ENCODE results near the gene ALG11. TPM values are rescaled to one million over a fixed set of nuclear protein-coding genes. Genes with fewer than 3 reads are reported as not detected.
"Not testable (repeated sequence)": the region's sequence is repeated elsewhere in the genome, so short reads cannot be mapped to it uniquely, and the experiment has no call there.

ALG11 gene
- total RNA-seq, 2 donors from 2014 or later, result 22.5 to 26.5 TPM

GRCh38 chr13:52024481-52024880, 12.3 kb downstream of the ALG11 start, which contains the start of gene UTP14C:
Gene UTP14C, plus strand, starts transcription at chr13:52024691. Its CDS starts 4,114 bp downstream, at chr13:52028805.
- Mint-ChIP-seq H3K4me3 (no peak within 1 kb of the TSS), H3K27ac (no peak within 1 kb of the TSS), H3K27me3 (ENCODE audit: low read depth) (no peaks in the 10 kb centered on the region), H3K4me1 (ENCODE audit: low read depth) (peaks cover 16% of the 10 kb centered on the region), H3K9me3 (peaks cover 6 to 7% of the 10 kb centered on the region in 2 donors), H3K36me3 (ENCODE audit: insufficient read depth in 2 of 2) (peaks cover 27 to 52% of the 10 kb centered on the region in 2 donors)
- DNase-seq (no peak), ATAC-seq (replicated peaks in 1 of 2) (no peak)

- Mint-ChIP-seq H3K9me3 (peaks cover 6 to 11% of the 10 kb centered on the region in 2 donors), H3K27me3 (ENCODE audit: low read depth) (no peaks in the 10 kb centered on the region), H3K4me1 (ENCODE audit: low read depth) (peaks cover 12% of the 10 kb centered on the region), H3K36me3 (ENCODE audit: insufficient read depth in 2 of 2) (peaks cover 30 to 48% of the 10 kb centered on the region in 2 donors), H3K4me3 (no peak overlapping the region), H3K27ac (no peak overlapping the region)
- no peak for DNase-seq
- no peak for ATAC-seq (replicated peaks in 1 of 2)
These were observed 13.5 kb downstream of the ALG11 start for GRCh38 chr13:52025475-52026245.

DNA sequence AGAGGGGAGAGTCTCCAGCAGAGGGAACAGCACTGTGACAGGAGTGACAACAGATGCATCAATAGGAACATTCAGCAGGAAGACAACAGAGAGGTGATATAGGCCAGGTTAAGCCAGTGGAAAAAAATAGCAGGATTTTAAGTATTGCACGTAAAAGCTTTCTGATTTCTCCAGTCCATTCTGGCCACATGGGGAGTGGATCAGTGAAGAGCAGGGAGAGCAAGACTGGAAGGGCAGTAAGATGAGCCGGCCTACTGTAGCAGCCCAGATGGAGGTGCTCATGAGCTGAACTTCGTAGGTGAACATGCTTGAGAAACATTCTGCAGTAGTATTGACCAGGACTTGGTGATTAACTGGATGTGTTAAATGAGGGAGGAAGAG, 14.0 kb downstream of the ALG11 start:
- Mint-ChIP-seq H3K36me3 (ENCODE audit: insufficient read depth in 2 of 2) (peaks cover 30 to 44% of the 10 kb centered on the region in 2 donors), H3K4me3 (no peak overlapping the region), H3K27me3 (ENCODE audit: low read depth) (no peaks in the 10 kb centered on the region), H3K9me3 (peaks cover 6 to 11% of the 10 kb centered on the region in 2 donors), H3K27ac (no peak overlapping the region), H3K4me1 (ENCODE audit: low read depth) (peaks cover 12% of the 10 kb centered on the region)
- ATAC-seq (replicated peaks in 1 of 2), result no peak
- no peak for DNase-seq

- H3K36me3 Mint-ChIP-seq (ENCODE audit: insufficient read depth in 2 of 2), result peaks cover 30 to 41% of the 10 kb centered on the region in 2 donors
- H3K27ac Mint-ChIP-seq, result no peak overlapping the region
- ATAC-seq (replicated peaks in 1 of 2) (no peak), DNase-seq (no peak)
- peaks cover 6 to 11% of the 10 kb centered on the region in 2 donors for H3K9me3 Mint-ChIP-seq
- H3K4me3 Mint-ChIP-seq, result no peak overlapping the region
- H3K27me3 Mint-ChIP-seq (ENCODE audit: low read depth), result no peaks in the 10 kb centered on the region
- peaks cover 12% of the 10 kb centered on the region for H3K4me1 Mint-ChIP-seq (ENCODE audit: low read depth)
These were observed 15.6 kb downstream of the ALG11 start for GRCh38 chr13:52027832-52028231.

DNA sequence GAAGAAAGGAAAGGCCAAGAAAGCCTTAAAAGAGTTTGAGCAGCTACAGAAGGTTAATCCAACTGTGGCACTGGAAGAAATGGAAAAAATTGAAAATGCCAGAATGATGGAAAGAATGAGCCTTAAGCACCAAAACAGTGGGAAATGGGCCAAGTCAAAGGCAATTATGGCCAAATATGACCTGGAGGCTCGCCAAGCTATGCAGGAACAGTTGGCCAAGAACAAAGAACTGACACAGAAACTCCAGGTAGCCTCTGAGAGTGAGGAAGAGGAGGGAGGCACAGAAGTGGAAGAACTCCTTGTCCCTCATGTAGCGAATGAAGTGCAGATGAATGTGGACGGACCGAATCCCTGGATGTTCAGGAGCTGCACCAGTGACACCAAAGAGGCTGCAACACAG, 17.4 kb downstream of the ALG11 start:
- H3K27me3 Mint-ChIP-seq (ENCODE audit: low read depth), result no peaks in the 10 kb centered on the region
- peaks cover 6 to 11% of the 10 kb centered on the region in 2 donors for H3K9me3 Mint-ChIP-seq

GRCh38 chr13:52030401-52030800, 18.2 kb downstream of the ALG11 start:
- DNase-seq; H3K27ac Mint-ChIP-seq; ATAC-seq (replicated peaks in 1 of 2); H3K4me3 Mint-ChIP-seq; H3K27me3 Mint-ChIP-seq (ENCODE audit: low read depth): not testable (repeated sequence)
- peaks cover 6 to 11% of the 10 kb centered on the region in 2 donors for H3K9me3 Mint-ChIP-seq
- peaks cover 24 to 26% of the 10 kb centered on the region in 2 donors for H3K36me3 Mint-ChIP-seq (ENCODE audit: insufficient read depth in 2 of 2)
- H3K4me1 Mint-ChIP-seq (ENCODE audit: low read depth), result peaks cover 12% of the 10 kb centered on the region

More for the DNA sequence above, 17.4 kb downstream of the ALG11 start:
- Mint-ChIP-seq H3K36me3 (ENCODE audit: insufficient read depth in 2 of 2) (peaks cover 27 to 33% of the 10 kb centered on the region in 2 donors), H3K27ac (peak overlapping the region; percentile 38), H3K4me1 (ENCODE audit: low read depth) (peaks cover 12% of the 10 kb centered on the region), H3K4me3 (no peak overlapping the region)
- ATAC-seq (replicated peaks in 1 of 2), result no peak
- no peak for DNase-seq

DNA sequence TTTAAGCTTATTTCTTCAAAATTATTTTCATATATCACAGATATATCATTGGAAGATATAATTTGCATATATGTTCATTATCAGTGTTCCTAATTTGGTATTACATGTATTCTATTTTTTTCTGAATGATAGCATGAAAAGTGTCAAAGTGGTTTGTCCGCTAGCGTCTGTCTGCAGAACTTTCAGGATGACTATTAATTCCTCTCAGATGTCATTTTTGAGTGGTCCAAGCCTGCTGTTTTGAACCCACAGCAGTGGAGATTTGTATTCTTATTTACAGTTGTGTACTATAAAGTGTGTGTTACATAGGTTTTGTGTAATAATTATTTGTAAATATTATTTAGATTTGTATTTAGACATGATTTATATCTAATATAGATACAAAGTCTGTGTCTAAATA, 20.8 kb downstream of the ALG11 start:
- Mint-ChIP-seq H3K36me3 (ENCODE audit: insufficient read depth in 2 of 2) (peaks cover 11 to 13% of the 10 kb centered on the region in 2 donors), H3K4me1 (ENCODE audit: low read depth) (no peaks in the 10 kb centered on the region), H3K27me3 (ENCODE audit: low read depth) (no peaks in the 10 kb centered on the region), H3K9me3 (peaks cover 2 to 6% of the 10 kb centered on the region in 2 donors), H3K4me3 (no peak overlapping the region), H3K27ac (no peak overlapping the region)
- ATAC-seq (replicated peaks in 1 of 2), result no peak
- DNase-seq, result no peak

DNA sequence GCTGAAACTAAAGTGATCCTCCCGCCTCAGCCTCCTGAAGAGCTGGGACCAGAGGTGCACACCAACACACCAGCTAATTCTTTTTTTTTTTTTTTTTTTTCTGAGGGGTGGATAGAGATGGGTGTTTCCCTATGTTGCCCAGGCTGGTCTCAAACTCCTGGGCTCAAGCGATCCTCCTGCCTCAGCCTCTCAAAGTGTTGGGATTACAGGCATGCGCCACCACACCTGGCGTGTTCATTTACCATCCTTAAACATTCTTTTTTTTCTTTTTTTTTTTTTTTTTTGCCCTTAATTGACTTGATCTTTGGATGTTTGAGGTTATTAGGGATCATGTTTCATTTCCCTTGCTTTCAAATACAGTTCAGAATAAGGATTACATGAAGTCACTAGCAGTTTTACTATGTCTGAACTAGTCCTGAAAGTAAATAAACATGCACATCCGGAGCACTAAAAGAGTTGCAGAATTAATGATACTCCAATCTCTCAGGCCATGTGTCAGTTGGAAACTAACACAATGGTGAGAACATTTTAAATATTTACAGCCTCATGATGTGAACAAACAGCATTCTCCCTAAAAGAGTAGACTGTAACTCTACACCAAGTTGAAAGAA, 22.5 kb downstream of the ALG11 start:
- H3K4me1 Mint-ChIP-seq (ENCODE audit: low read depth), result no peaks in the 10 kb centered on the region
- DNase-seq (no peak), ATAC-seq (replicated peaks in 1 of 2) (no peak)
- peaks cover 1 to 3% of the 10 kb centered on the region in 2 donors for H3K36me3 Mint-ChIP-seq (ENCODE audit: insufficient read depth in 2 of 2)
- H3K27ac Mint-ChIP-seq, result no peak overlapping the region
- H3K4me3 Mint-ChIP-seq, result no peak overlapping the region
- H3K9me3 Mint-ChIP-seq, result peaks cover 0 to 3% of the 10 kb centered on the region in 2 donors
- H3K27me3 Mint-ChIP-seq (ENCODE audit: low read depth), result no peaks in the 10 kb centered on the region

DNA sequence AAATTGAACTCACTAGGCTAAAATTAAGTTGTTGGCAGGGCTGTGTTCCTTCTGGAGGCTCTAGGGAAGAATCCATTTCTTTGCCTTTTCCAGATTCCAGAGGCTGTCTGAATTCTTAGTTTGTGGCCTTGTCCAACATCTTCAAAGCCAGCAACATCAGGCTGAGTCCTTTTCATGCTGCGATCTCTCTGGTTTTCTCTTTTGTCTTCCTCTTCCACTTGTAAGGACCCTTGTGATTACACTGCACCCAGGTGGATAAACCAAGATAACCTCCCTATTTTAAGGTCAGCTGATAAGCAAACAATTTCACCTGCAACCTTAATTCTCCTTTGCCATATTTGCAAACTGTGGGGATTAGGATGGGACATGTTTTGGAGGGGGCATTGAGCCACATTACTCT, 23.8 kb downstream of the ALG11 start:
- DNase-seq (no peak), ATAC-seq (replicated peaks in 1 of 2) (no peak)
- Mint-ChIP-seq H3K27me3 (ENCODE audit: low read depth) (no peaks in the 10 kb centered on the region), H3K27ac (no peak overlapping the region), H3K36me3 (ENCODE audit: insufficient read depth in 2 of 2) (peaks cover 2 to 6% of the 10 kb centered on the region in 2 donors), H3K9me3 (peaks cover 0 to 3% of the 10 kb centered on the region in 2 donors), H3K4me1 (ENCODE audit: low read depth) (no peaks in the 10 kb centered on the region), H3K4me3 (no peak overlapping the region)

- H3K36me3 Mint-ChIP-seq (ENCODE audit: insufficient read depth in 2 of 2), result peaks cover 5 to 7% of the 10 kb centered on the region in 2 donors
- H3K4me1 Mint-ChIP-seq (ENCODE audit: low read depth), result no peaks in the 10 kb centered on the region
- no peaks in the 10 kb centered on the region for H3K27me3 Mint-ChIP-seq (ENCODE audit: low read depth)
- H3K9me3 Mint-ChIP-seq, result peaks cover 2 to 6% of the 10 kb centered on the region in 2 donors
- ATAC-seq (replicated peaks in 1 of 2), result no peak
- DNase-seq, result no peak
- no peak overlapping the region for H3K4me3 Mint-ChIP-seq
- H3K27ac Mint-ChIP-seq, result no peak overlapping the region
These were observed 31.5 kb downstream of the ALG11 start for GRCh38 chr13:52043675-52044074.

- Mint-ChIP-seq H3K36me3 (ENCODE audit: insufficient read depth in 2 of 2) (peaks cover 0 to 5% of the 10 kb centered on the region in 2 donors), H3K4me1 (ENCODE audit: low read depth) (no peaks in the 10 kb centered on the region), H3K4me3 (no peak overlapping the region), H3K9me3 (peaks cover 3 to 7% of the 10 kb centered on the region in 2 donors), H3K27me3 (ENCODE audit: low read depth) (no peaks in the 10 kb centered on the region), H3K27ac (no peak overlapping the region)
- DNase-seq (no peak), ATAC-seq (replicated peaks in 1 of 2) (no peak)
These were observed 35.3 kb downstream of the ALG11 start for GRCh38 chr13:52047463-52047862.

- Mint-ChIP-seq H3K4me1 (ENCODE audit: low read depth) (no peaks in the 10 kb centered on the region), H3K27me3 (ENCODE audit: low read depth) (no peaks in the 10 kb centered on the region), H3K36me3 (ENCODE audit: insufficient read depth in 2 of 2) (peaks cover 0 to 5% of the 10 kb centered on the region in 2 donors), H3K9me3 (peaks cover 3 to 7% of the 10 kb centered on the region in 2 donors), H3K4me3 (no peak overlapping the region), H3K27ac (no peak overlapping the region)
- DNase-seq, result no peak
- ATAC-seq (replicated peaks in 1 of 2), result no peak
These were observed 36.3 kb downstream of the ALG11 start for GRCh38 chr13:52048516-52048915.

- Mint-ChIP-seq H3K9me3 (peaks cover 1 to 8% of the 10 kb centered on the region in 2 donors), H3K36me3 (ENCODE audit: insufficient read depth in 2 of 2) (peaks cover 1 to 5% of the 10 kb centered on the region in 2 donors), H3K27ac (no peak overlapping the region), H3K4me3 (no peak overlapping the region), H3K4me1 (ENCODE audit: low read depth) (no peaks in the 10 kb centered on the region), H3K27me3 (ENCODE audit: low read depth) (no peaks in the 10 kb centered on the region)
- no peak for DNase-seq
- no peak for ATAC-seq (replicated peaks in 1 of 2)
These were observed 39.2 kb downstream of the ALG11 start for GRCh38 chr13:52051400-52051799.
